ENCODE results near the gene BMP6.

The BMP6 gene

DNA sequence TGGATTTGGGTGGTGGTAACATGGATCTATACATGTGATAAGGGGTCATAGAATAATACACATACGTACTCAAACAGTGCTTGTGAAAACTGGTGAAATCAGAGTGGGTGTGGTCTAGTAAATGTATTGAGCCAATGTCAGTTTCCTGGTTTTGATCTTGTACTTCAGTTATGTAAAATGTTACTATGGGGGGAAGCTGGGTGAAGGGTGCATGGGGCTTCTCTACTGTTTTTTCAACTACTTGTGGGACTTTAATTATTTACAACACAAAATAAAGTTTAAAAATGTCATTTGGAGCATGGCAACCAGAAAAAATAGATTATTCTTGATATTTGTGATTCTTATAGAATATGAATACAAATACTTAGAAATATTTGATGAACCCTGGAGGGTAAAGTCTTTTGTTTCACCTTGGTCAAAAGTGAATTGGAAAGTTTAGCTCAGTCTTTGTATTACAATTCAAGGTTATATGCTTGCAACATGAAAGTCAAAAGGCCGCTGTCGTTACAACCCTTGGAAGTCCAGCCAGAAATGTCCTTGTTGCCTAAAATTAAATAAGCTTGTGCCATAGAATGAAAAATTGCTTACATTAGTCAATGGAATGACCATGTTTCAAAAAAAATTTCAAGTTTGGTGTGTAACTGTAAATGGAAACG is 110.6 kb downstream of the BMP6 start:
- DNase-seq: no peak

DNA sequence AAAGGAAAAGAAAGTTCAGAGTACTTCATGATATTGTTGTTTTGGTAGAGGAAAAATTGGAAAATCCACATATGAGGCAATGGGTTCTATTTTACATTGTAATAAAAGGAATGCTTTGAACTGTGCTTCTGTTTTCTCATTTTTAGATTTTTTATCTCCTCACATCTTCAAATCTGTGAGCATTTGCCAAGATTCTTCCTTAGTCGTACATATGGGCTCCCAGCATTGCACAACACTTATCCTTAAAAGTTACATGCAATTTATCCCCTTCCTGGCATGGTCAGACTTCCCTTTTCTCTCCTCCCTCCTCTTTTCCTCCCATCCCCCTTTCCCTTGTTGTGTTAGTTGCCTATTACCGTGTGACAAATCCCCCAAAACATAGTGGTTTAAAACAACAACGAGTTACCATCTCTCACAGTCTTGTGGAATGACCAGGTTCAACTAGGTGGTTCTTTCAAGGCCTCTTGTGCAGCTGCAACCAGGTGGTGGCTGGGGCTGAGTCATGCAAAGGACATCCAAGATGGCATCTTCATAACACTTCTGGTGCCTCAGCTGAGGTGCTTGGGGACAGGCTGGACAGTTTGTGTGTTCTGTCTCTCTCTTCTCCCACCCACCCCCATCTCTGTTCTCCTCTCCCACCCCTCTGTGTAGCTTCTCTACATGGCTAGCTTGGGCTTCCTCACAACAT is 116.0 kb downstream of the BMP6 start:
- no peak for DNase-seq

DNA sequence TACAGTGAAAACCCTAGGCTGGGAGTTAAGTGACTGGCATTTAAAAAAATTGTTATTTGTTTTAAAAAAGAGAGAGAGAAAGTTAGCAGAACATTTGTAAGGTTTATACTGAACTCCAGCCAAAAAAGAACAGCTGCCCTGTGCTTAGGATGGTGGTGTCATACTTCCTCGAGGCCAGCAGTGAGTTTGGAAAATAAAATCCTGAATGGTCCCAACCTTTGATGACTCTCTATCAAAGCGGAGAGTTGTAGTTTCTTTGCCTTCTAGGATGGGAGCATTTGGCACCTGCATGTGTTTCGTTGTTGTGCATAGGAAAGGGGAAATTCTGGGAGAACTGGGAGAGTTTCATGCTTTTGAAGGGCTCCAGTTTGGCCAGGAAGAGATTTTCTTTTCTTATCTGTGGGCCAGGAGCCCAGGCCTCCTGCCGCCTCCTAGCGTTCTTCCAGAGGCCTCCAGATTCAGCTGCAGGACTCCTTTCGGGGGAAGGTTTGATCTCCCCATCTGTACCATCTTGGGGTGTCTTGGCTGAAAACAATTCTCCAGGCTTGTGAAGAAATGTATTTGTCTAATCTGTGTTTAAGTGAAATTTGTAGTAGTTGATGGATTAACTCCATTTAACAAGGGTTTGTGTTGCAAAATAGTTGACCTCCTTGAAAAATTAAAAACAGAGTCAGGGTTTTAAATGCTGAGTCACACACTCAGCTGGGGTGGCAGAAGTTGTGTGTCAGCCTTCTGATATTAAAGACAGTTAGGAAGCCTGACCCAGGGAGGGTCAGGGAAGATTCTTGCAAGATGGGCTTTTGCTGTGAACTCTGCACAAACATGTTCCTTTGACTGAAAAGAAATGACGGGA is 121.3 kb downstream of the BMP6 start:
- no peak for DNase-seq

DNA sequence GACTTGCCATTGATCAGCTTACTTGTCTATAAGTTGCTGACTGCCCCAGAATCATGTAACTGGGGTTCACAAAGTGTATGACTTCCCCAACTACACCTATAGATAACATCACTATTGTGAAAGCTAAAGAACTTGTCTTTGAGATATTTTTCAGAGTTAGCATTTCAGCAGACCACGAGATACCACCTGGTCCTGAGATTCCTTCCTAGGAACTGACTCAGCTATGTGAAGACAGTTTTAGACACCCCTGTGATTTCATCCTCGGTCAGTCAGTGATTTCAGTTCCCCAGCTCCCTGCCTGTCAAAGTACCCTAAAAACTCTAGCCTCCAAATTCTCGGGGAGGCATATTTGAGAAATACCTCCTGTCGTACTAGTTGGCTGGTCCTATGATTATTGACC is 122.3 kb downstream of the BMP6 start:
- DNase-seq: no peak

DNA sequence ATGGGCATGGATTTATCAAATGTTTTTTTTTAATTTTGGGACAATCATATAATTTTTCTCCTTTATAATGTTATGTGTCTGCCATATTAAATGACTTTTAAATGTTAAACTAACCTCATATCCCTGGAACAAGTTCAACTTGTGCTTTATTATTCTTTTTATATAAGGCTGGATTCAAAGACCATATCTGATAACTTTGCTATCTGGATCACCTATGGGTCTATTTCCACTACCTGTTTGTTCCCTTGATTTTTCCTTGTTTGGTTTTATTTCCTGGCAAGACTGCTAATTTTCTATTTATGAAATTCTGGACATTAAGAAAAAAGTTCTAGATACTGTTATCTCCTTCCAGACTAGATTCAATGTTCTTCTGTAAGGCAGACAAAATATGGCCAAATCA is 125.9 kb downstream of the BMP6 start:
- no peak for DNase-seq

DNA sequence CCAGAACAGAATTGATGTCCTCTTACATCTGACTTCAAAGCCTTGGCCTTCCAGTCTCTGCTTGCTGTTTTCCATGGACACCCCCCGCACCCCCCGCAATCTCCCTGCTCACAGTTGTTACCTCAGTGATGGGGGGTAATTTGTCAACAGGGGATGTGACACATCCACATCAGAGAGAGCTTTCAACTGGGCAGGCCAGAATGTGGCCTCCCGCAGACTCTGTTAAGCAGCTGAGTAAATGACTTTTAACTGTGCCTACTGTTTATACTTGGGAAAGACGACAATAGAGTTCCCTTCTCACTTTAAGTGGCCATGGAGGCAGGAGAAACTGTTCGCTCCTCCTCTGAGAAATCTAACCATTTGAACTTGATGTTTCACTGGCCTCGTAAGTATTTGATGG is 133.7 kb downstream of the BMP6 start:
- DNase-seq: no peak

DNA sequence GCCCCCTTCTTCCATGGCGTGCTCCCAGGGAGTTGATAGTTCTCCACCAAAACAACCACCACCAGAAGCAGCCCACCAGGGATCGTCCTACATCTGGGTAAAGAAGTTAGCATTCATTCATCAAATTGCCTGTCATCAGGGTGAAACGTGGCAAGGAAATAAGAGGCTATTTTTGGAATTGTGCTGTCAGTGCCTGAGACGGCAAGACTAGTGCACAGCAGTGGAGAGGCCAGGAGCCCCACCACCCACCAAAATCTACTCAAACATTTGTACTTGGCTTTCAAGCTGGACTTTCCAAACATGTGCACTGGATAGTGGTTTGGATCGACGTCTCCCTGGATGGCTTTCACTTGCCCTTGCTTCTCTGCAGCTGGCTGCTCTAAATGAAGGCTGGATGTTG is 139.9 kb downstream of the BMP6 start:
- no peak for DNase-seq

DNA sequence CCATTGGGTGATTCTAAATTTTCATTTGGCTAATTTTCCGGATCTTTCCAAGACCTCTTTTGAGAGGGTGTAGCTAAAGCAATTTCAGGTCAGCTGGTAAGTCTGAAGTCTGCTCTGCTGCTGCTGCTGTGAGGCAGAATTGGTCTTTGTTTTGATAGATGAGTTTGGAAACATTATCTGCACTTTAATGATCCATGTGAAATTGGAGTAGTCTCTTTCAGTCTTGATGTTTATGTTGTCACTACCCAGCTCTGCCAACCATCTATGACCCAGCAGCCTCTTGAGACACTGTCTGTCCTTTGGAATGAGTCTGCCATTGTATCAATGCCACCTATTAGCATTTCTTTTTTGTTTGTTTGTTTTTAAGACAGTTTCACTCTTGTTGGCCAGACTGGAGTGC is 140.6 kb downstream of the BMP6 start:
- DNase-seq: no peak

DNA sequence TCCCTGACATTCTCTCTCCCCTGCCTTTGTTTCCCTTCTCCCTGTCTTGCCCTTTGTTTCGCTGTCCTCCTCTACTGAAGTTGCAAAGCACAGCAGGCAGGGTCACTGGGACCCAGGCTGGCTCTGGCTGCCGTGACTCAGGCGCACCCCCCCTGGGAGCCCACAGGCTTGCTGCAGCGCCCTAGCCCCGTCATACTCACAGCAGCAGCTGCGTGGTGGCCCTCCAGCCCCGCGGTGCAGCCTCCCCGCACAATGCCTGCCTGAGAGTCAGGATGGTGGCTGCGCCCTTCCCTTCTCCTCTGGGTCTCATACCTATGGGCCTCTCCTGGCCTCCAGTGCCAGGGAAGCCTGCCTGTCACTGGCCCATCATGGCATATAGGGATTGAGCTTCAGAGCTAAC is 143.0 kb downstream of the BMP6 start:
- no peak for DNase-seq

DNA sequence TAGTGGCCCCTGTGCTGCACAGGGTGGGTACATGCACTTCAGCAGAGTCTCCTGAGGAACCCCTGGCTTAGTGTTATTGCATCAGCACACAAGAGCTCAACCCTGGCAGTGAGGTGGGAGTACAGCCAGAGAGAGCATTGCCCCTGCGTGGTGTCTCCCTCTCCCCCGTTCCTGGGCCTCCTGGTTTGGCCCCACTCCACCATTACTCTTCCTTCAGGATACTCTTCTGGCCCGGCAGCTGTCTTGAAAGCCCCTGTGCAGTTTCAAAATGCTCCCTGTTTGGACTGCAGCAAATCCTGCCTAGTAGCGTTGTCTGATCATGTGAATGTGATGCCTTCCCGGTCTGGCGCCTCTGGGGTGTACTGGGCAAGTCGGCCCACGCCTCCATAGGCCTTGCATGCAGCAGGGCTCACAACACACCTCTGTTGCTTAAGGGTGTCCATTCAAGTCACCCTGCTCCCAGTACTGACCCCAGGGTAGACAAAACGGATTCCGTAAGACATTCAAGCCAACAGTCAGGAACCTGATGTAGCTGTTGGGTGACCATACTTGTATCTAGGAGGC is 152.6 kb downstream of the BMP6 start:
- DNase-seq: no peak

DNA sequence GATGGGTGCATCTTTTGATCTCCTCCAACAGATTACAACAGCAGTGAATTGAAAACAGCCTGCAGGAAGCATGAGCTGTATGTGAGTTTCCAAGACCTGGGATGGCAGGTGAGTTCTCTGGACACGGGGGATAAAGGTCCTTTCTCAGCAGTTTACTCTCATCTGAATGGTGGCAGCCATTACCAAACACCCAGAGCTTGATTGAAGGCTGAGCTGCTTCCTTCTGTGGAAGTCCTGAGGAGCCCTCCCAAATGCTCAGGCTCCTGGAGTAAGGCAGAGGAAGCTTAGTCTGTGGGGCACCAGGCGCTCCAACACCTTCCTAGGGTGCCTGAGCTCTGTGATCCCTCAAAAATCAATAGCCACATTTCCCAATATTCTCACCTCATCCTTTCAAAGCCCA is 153.1 kb downstream of the BMP6 start:
- DNase-seq: no peak

DNA sequence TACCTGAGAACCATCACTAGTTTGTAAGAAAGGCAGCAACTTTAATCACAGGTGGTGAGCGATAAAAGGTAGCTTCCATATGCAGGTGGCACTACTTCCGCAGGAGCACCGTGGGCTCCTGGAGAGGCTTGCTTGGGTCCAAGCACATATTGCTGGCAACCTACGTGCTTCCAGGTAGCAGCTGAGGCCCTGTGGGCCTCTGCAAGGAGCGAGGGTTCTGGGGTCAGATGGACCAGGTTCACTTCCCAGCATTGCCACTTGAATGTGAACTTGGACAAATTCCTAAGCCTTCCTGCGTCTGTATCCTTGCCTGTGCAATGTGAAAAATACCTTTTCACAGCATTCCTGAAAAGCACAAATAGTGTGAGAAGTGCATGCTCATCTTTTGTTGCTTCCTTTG is 153.7 kb downstream of the BMP6 start:
- DNase-seq: no peak

DNA sequence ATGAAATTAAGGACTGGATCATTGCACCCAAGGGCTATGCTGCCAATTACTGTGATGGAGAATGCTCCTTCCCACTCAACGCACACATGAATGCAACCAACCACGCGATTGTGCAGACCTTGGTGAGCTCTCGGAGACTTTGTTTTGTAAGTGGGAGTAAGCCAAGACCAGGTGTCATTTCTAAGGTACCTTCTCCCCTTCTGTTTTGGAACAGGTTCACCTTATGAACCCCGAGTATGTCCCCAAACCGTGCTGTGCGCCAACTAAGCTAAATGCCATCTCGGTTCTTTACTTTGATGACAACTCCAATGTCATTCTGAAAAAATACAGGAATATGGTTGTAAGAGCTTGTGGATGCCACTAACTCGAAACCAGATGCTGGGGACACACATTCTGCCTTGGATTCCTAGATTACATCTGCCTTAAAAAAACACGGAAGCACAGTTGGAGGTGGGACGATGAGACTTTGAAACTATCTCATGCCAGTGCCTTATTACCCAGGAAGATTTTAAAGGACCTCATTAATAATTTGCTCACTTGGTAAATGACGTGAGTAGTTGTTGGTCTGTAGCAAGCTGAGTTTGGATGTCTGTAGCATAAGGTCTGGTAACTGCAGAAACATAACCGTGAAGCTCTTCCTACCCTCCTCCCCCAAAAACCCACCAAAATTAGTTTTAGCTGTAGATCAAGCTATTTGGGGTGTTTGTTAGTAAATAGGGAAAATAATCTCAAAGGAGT is 154.2 kb downstream of the BMP6 start:
- no peak for DNase-seq

DNA sequence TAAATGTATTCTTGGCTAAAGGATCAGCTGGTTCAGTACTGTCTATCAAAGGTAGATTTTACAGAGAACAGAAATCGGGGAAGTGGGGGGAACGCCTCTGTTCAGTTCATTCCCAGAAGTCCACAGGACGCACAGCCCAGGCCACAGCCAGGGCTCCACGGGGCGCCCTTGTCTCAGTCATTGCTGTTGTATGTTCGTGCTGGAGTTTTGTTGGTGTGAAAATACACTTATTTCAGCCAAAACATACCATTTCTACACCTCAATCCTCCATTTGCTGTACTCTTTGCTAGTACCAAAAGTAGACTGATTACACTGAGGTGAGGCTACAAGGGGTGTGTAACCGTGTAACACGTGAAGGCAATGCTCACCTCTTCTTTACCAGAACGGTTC is 154.8 kb downstream of the BMP6 start:
- DNase-seq: no peak

DNA sequence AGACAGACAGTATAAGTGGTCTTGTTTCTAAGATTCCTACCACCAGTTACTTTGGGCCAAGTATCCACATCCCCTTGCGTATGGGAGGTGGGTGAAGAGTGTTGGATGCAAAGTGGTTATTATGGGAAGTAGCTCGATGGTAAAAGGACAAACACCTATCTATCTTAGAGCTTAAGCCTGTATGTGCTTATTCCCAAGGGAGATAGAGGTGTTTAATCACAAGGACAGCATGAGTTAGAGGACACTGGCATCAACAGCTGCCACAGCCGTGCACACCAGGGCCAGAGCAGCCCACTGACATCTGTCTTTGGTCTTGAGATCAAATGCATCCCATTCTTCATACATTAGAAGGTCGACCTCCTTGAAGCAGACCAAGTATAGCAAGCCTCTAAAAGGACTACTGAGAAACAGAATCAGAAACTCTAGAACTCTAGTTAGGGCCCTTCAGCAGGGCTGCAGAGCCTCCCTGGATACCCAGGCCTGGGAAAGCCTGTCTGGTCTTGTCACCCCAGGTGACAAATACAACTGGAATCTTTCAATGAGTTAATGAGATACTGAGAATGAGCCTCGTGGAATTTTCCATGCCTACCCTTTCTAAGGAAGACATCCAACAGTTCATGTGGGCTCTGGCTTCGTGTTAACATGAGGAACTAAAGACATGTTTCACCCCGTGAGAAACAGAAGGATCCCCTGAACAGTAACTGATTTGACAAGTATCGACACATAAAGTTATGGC is 156.0 kb downstream of the BMP6 start:
- no peak for DNase-seq

DNA sequence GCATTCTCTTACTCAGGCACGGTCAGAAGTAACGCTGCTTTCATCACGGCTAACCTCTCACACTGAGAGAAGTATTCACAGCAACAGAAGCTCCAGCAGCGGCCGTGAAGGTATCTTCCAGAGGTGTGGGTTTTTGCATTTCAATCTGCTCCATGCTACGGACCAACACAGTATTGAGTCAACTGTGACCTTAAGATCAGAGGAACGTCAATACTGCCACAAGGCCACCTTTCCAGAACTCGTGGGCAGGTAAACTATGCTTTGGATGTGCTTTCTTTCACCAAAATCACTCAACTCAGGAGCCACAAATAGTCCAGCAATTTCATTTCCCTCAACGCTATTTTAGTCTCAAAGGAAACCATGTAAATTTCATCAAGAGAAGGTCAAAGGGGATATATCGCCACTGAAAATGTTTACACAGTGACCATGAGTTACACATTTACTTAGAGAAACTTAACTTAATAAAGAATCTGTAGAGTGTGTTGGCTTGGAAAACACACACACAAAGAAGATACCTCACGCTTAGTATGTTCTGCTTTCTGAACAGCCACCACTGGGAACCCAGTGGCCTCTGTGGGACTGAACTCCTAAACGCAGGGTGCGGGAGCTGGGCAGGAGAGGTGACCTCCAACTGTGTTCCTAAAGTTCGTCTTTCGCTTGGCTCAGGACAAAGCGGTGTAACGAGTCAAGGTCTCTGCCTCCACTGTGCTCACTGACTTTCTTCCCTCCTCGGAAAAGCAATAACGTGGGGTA is 156.8 kb downstream of the BMP6 start:
- no peak for DNase-seq

DNA sequence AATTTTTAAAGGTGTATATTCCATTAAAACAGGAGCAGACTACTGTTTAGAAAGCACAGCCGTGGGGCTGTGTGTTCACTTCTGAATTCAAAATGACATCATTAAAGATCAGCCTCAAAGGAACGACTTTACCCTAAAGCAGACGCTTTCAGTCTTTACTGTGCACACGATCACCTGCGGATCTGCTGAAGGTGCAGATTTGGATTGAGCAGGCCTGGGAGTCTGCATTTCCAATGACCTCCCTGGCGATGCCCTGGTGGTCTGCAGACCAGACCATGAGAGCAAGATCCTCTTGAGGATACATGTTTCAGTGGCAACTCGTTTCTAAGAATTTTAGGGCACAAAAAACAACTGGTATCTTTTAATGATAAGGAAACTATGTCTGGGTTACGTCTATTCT is 157.5 kb downstream of the BMP6 start:
- no peak for DNase-seq

DNA sequence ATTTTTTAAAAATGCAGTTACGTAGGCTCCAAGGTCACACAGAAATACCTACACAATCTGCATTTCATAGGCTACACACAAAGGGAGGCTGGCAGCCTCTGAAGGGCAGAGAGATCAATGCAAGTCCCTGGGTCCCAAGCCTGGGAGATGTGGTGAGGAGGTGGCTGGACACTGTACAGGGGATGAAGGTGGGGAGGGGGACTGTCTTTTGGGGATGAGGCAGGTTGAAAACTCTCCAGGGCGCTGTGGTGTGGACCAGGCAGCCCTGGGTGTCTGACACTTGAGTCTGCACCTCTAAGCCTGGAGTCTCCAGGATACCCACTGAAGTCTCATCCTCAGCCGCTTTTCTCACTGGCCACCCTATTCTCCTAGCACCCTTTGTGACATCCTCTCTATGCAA is 160.2 kb downstream of the BMP6 start:
- no peak for DNase-seq

DNA sequence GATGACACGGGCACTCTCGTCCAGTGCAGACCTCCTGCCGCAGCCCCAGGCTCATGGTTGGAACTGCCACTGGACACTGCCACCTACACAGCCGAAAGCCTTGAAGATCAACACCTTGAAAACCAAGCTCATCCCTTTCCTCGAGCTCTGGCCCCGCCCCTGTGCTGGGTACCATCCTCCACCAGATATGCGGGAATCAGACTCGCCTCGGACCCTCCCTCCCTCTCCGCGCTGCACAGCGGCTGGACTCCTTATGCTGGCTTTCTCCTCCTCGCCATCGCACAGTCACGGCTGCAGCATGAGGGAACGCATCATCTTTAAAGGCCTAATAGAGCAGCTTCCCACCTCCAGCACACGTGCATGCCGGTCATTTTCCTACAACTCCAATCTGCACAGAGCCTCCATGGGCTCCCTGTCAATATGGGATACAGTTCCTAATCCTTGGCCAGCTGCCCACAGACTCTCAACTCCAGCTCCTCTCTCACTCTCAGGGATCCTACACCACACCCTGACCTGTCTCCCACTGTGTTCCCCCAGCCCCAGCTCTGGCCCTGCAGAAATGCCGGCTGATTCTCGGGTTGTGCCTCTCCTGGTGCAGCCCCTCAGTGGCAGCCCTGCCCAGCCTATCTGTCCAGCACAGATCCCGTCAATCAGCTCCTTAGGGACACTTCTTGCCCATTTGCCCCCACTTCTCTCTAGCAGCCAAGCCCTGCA is 161.5 kb downstream of the BMP6 start:
- DNase-seq: no peak

DNA sequence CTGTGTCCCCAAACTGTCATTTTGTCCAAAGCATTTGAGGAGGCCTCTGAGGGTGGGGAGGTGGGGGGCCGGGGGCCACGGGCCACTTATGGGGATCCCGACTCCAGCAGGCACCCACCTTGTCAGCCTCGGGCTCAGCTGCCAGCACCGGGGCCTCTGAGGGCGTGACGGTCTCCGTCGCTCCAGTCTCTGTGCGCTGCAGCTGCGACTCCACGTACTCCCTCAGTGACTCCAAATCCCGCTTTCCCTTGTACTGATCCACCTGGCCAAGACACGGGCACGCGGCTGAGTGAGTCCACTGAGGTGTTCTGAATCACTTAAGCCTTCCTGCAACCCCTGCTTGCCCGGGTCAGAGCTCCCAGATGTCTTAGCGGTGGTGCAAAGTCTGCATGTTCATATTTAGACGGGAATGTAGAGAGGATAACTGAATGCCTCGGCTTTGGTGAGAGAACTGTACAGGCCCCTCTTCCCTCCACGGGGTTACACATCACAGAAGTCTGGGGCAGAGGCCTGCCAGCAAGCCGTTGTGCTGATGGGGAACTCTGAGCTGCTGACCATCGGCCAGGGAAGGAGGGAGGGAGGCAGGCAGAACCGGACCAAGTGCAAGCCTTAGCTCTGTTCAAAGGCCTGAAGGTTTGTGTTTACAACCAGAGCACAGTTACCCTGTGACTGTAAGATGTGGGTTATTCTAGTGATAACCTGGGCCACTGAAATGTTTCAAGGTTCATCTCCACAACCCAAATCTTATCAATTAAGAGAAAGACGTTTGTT is 162.9 kb downstream of the BMP6 start:
- no peak for DNase-seq
